ENCODE data around the gene SFTPB.

DNA sequence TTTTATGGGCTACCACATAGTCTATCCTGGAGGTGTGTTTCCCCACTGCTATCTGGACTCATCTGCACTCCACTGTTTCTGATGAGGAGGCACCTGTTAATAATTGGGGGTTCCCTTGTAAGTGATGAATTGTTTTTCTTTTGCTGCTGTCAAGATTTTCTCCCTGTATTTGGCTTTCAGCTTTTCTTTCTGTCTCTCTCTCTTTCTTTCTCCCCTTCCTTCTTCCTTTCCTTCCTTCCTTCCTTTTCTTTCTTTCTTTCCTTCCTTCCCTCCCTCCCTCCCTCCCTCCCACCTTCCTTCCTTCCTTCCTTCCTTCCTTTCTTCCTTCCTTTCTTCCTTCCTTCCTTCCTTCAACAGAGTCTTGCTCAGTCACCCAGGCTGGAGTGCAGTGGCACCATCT is 35.3 kb upstream of the SFTPB start:
- TF ChIP-seq CTCF (IDR thresholded peaks at IDR 0.05) (no peak), ZFX (IDR thresholded peaks at IDR 0.05; ENCODE audit: borderline replicate concordance) (no peak)
